H1 (cell line): ENCODE measurements around the gene ATCAY. TPM values are rescaled to one million over a fixed set of nuclear protein-coding genes. Genes with fewer than 3 reads are reported as not detected.

Source experiments
- CTCF ChIA-PET: fragments of 300-600 bp; sonication (Branson Sonifier 250); formaldehyde crosslinking; loops from one replicate; lab custom pipeline; 2021; ENCODE audit not compliant: partially characterized antibody; lab: Charles Lee
- POLR2A ChIA-PET: fragments of 300-600 bp; sonication (Branson Sonifier 250); formaldehyde crosslinking; loops from one replicate; lab custom pipeline; 2021; ENCODE audit warnings: inconsistent platforms; ENCODE audit not compliant: partially characterized antibody; lab: Charles Lee
- DNase-seq, 2 experiments: peaks; one replicate each; pipeline versions ENCODE4 v3.0.0 to v3.0.0-alpha.2; 2010 to 2022; ENCODE audit warnings: low spot score in 2 of 2, low read depth in 1 of 2, mixed read lengths in 1 of 2
- FAIRE-seq: peaks from 2 replicates; lab custom pipeline; 2011; peaks lifted over from hg19 to GRCh38; lab: Jason Lieb, UNC
- H2AFZ ChIP-seq: 2 replicates; pipeline ENCODE4 v1.8.1; 2012; ENCODE audit warnings: low read length, inconsistent platforms
- H2AK5ac ChIP-seq: 2 replicates; pipeline ENCODE4 v1.6.1; 2013; ENCODE audit warnings: low read depth, low read length
- H2BK120ac ChIP-seq: replicated peaks from 2 replicates; pipeline ENCODE3; 2013; ENCODE audit warnings: low read depth, low read length, inconsistent platforms
- H2BK12ac ChIP-seq: 2 replicates; pipeline ENCODE4 v1.6.1; 2013; ENCODE audit warnings: low read depth, low read length
- H2BK15ac ChIP-seq: 2 replicates; pipeline ENCODE4 v1.6.1; 2013; ENCODE audit warnings: low read length
- H2BK20ac ChIP-seq: 2 replicates; pipeline ENCODE4 v1.6.1; 2013; ENCODE audit warnings: low read length
- H2BK5ac ChIP-seq: 2 replicates; pipeline ENCODE4 v1.6.1; 2013; ENCODE audit warnings: low read depth, low read length
- H3K14ac ChIP-seq: 2 replicates; pipeline ENCODE4 v1.6.1; 2013; ENCODE audit warnings: inconsistent platforms; ENCODE audit not compliant: insufficient read length
- H3K18ac ChIP-seq: 2 replicates; pipeline ENCODE4 v1.6.1; 2013; ENCODE audit warnings: low read length; ENCODE audit errors: extremely low read depth
- H3K23ac ChIP-seq: 2 replicates; pipeline ENCODE4 v1.6.1; 2013; ENCODE audit warnings: inconsistent platforms; ENCODE audit not compliant: insufficient read length
- H3K23me2 ChIP-seq: 2 replicates; pipeline ENCODE4 v1.6.1; 2013; ENCODE audit warnings: low read depth, low read length
- H3K27ac ChIP-seq: 2 replicates; pipeline ENCODE4 v1.6.1; 2011; ENCODE audit warnings: low read depth, low read length, inconsistent platforms
- H3K27me3 ChIP-seq, 4 experiments: replicated peaks in 1 of 4; 1 replicate in 1 of 4; 2 replicates in 3 of 4; pipeline versions ENCODE4 v1.6.1 to v1.8.1; 2011 to 2013; ENCODE audit warnings: low read length in 3 of 4, mild to moderate bottlenecking in 3 of 4, inconsistent platforms in 2 of 4, mixed read lengths in 2 of 4, moderate library complexity in 1 of 4; ENCODE audit not compliant: control insufficient read depth in 3 of 4, insufficient read depth in 3 of 4; ENCODE audit errors: extremely low read depth in 1 of 4
- H3K36me3 ChIP-seq, 4 experiments: 2 replicates each; pipeline versions ENCODE4 v1.6.1 to v1.8.1; 2011 to 2013; ENCODE audit warnings: mild to moderate bottlenecking in 4 of 4, low read length in 3 of 4, moderate library complexity in 2 of 4, control low read depth in 1 of 4, inconsistent platforms in 1 of 4; ENCODE audit not compliant: insufficient read depth in 4 of 4, control insufficient read depth in 2 of 4
- H3K4ac ChIP-seq: replicated peaks from 2 replicates; pipeline ENCODE3; 2013; ENCODE audit warnings: low read length, low read depth, mixed read lengths, inconsistent platforms; ENCODE audit not compliant: insufficient read length
- H3K4me1 ChIP-seq, 4 experiments: replicated peaks in 1 of 4; 1 replicate in 1 of 4; 2 replicates in 3 of 4; pipeline versions ENCODE4 v1.6.1 to v1.8.1; 2011 to 2013; ENCODE audit warnings: low read length in 3 of 4, inconsistent platforms in 2 of 4, mixed read lengths in 1 of 4; ENCODE audit not compliant: insufficient read depth in 4 of 4, control insufficient read depth in 3 of 4
- H3K4me2 ChIP-seq, 2 experiments: 2 replicates each; pipeline versions ENCODE4 v1.6.1 to v1.8.1; 2011 to 2013; ENCODE audit warnings: low read depth in 2 of 2, low read length in 2 of 2, control low read depth in 1 of 2, inconsistent platforms in 1 of 2, mild to moderate bottlenecking in 1 of 2; ENCODE audit not compliant: insufficient read depth in 1 of 2
- H3K4me3 ChIP-seq, 4 experiments: fragments of 200-600, 300-600 bp in 1 of 4; sonication (generic), shearing (Covaris generic), sonication (Bioruptor Twin) in 1 of 4; 2 replicates each; pipeline versions ENCODE4 v1.5.1 to v1.8.1; 2011 to 2016; ENCODE audit warnings: low read length in 4 of 4, low read depth in 3 of 4, control low read depth in 2 of 4, inconsistent platforms in 2 of 4, mild to moderate bottlenecking in 2 of 4, mixed read lengths in 1 of 4, moderate library complexity in 1 of 4; ENCODE audit not compliant: insufficient read depth in 2 of 4; ENCODE audit errors: extremely low read depth in 1 of 4
- H3K56ac ChIP-seq: replicated peaks from 2 replicates; pipeline ENCODE3; 2013; ENCODE audit warnings: low read depth, mild to moderate bottlenecking, mixed read lengths, low read length, inconsistent platforms; ENCODE audit not compliant: insufficient read length
- H3K79me1 ChIP-seq: 2 replicates; pipeline ENCODE4 v1.6.1; 2013; ENCODE audit warnings: low read depth, low read length, control low read depth
- H3K79me2 ChIP-seq, 2 experiments: 2 replicates each; pipeline versions ENCODE4 v1.6.1 to v1.8.1; 2012 to 2013; ENCODE audit warnings: low read length in 2 of 2, mild to moderate bottlenecking in 2 of 2, inconsistent platforms in 1 of 2; ENCODE audit not compliant: insufficient read depth in 2 of 2, control insufficient read depth in 1 of 2
- H3K9ac ChIP-seq, 4 experiments: replicated peaks in 1 of 4; 1 replicate in 1 of 4; 2 replicates in 3 of 4; pipeline versions ENCODE4 v1.6.1 to v1.8.1; 2011 to 2013; ENCODE audit warnings: low read depth in 3 of 4, low read length in 3 of 4, control low read depth in 2 of 4, mild to moderate bottlenecking in 2 of 4, moderate library complexity in 2 of 4, inconsistent platforms in 1 of 4; ENCODE audit errors: extremely low read depth in 1 of 4
- H3K9me3 ChIP-seq, 2 experiments: 2 replicates each; pipeline versions ENCODE4 v1.6.1 to v1.8.1; 2012 to 2013; ENCODE audit warnings: mild to moderate bottlenecking in 2 of 2, moderate library complexity in 2 of 2, control low read depth in 1 of 2, inconsistent platforms in 1 of 2, low read depth in 1 of 2, low read length in 1 of 2, mixed read lengths in 1 of 2; ENCODE audit not compliant: insufficient read depth in 2 of 2
- H4K20me1 ChIP-seq, 2 experiments: replicated peaks in 1 of 2; 2 replicates each; pipeline versions ENCODE3 to v1.8.1; 2011 to 2013; ENCODE audit warnings: inconsistent platforms in 2 of 2, low read length in 2 of 2, mild to moderate bottlenecking in 1 of 2; ENCODE audit not compliant: insufficient read depth in 2 of 2, control insufficient read depth in 1 of 2
- H4K5ac ChIP-seq: 2 replicates; pipeline ENCODE4 v1.6.1; 2013; ENCODE audit warnings: low read length, low read depth, mixed read lengths, inconsistent platforms; ENCODE audit not compliant: insufficient read length
- H4K8ac ChIP-seq: 2 replicates; pipeline ENCODE4 v1.8.0; 2013; ENCODE audit warnings: mild to moderate bottlenecking, moderate library complexity, low read length, inconsistent platforms; ENCODE audit not compliant: insufficient read depth; ENCODE audit errors: extremely low read depth
- H4K91ac ChIP-seq: replicated peaks from 2 replicates; pipeline ENCODE3; 2013; ENCODE audit warnings: low read length, mixed read lengths, inconsistent platforms; ENCODE audit not compliant: insufficient read length
- ASH2L ChIP-seq: fragments of 200-600, 300-600 bp; sonication (generic); IDR thresholded peaks from one replicate; pipeline ENCODE4 v1.7.1; 2017; ENCODE audit warnings: low read length
- CREB1 ChIP-seq: IDR thresholded peaks from 2 replicates; pipeline ENCODE4 v1.6.1; 2012; ENCODE audit warnings: inconsistent platforms
- KDM4A ChIP-seq: IDR thresholded peaks from one replicate; pipeline ENCODE4 v1.7.1; 2012; ENCODE audit warnings: low read depth, mild to moderate bottlenecking, moderate library complexity, low read length, inconsistent platforms; ENCODE audit not compliant: severe bottlenecking
- NANOG ChIP-seq: IDR thresholded peaks from 2 replicates; pipeline ENCODE4 v1.6.1; 2011; ENCODE audit warnings: low read length, low read depth, mild to moderate bottlenecking, inconsistent platforms; ENCODE audit not compliant: insufficient read depth, poor library complexity, severe bottlenecking
- POU5F1 ChIP-seq: IDR thresholded peaks from 2 replicates; pipeline ENCODE4 v1.6.1; 2011; ENCODE audit warnings: low read depth, mild to moderate bottlenecking, low read length, moderate library complexity
- SIN3A ChIP-seq, 2 experiments: IDR thresholded peaks in 1 of 2; conservative IDR thresholded peaks in 1 of 2; 2 replicates each; pipeline ENCODE4 v1.6.1; 2011 to 2012; ENCODE audit warnings: low read length in 2 of 2, improper control_type of control experiment in 1 of 2, low read depth in 1 of 2, mild to moderate bottlenecking in 1 of 2
- SP4 ChIP-seq: IDR thresholded peaks from 2 replicates; pipeline ENCODE4 v1.6.1; 2012; ENCODE audit warnings: low read length, inconsistent platforms
- SRF ChIP-seq: IDR thresholded peaks from 2 replicates; pipeline ENCODE4 v1.6.1; 2011; ENCODE audit warnings: mild to moderate bottlenecking, low read depth, low read length, moderate library complexity
- TCF12 ChIP-seq: IDR thresholded peaks from 2 replicates; pipeline ENCODE4 v1.6.1; 2011; ENCODE audit warnings: low read depth, mild to moderate bottlenecking, low read length
- USF2 ChIP-seq: IDR thresholded peaks from 2 replicates; pipeline ENCODE4 v1.6.1; 2011; ENCODE audit warnings: low read length, improper control_type of control experiment
- ZNF274 ChIP-seq: IDR thresholded peaks from 2 replicates; pipeline ENCODE4 v1.7.0; 2012; ENCODE audit warnings: low read length, borderline replicate concordance; ENCODE audit errors: extremely low read depth
- WGBS, 2 experiments: shearing (Covaris generic) in 1 of 2; methylation state at CpG; one replicate each; pipeline versions ENCODE4 v1.1.6 to v1.1.7; 2013 to 2015; ENCODE audit warnings: low lambda C conversion rate in 2 of 2, mixed read lengths in 2 of 2, inconsistent platforms in 1 of 2, low coverage in 1 of 2, missing lambda C conversion rate in 1 of 2; ENCODE audit not compliant: insufficient replicate concordance in 2 of 2, insufficient coverage in 1 of 2, insufficient read length in 1 of 2; ENCODE audit errors: extremely low coverage in 1 of 2, missing lambda C conversion rate in 1 of 2; 5-methylcytosine and 5-hydroxymethylcytosine counted together
- polyA plus RNA-seq, 7 experiments: library from polyadenylated mRNA; depleted of rRNA in 3 of 7; stranded (reverse) in 5 of 7; unstranded in 2 of 7; fragments of >200 nt in 5 of 7; fragments of 200-250 nt in 2 of 7; gene quantifications; 1 replicate in 5 of 7; 2 replicates in 1 of 7; 4 replicates in 1 of 7; pipeline versions ENCODE4 v1.2.1 to v1.2.3, GENCODE V29; 2011 to 2013; ENCODE audit warnings: missing spikeins in 2 of 7, mixed read lengths in 2 of 7
- total RNA-seq: library from RNA; stranded (reverse); fragmentation: NEBNext Ultra II Directional; extraction: Animal tissue kit (Norgen Biotek cat#: 25700); gene quantifications from 2 replicates; pipeline ENCODE4 v1.2.1, GENCODE V29; 2021

ATCAY gene
- total and polyA plus RNA-seq, 2 of the 8 experiments (the other 6 are each of a cell fraction or from before 2014, with no cell fraction given): 24.4 to 33.8 TPM

- no peak overlapping the region for H2BK120ac ChIP-seq
- H4K91ac ChIP-seq: no peak overlapping the region
- H4K5ac ChIP-seq: no peak overlapping the region
- H2AK5ac ChIP-seq: no peak overlapping the region
- ChIA-PET POLR2A (interaction anchor here (1.1 to 24.8 kb wide), 6 partner anchors 9 to 92 kb away, joined by 3 to 870 read pairs (median 4); partner anchors contain the start of genes EEF2 and NMRK2), CTCF (interaction anchor here (1.0 kb wide), 1 partner anchor 9 kb away, joined by 3 read pairs; no protein-coding TSS in a partner anchor)
- no peaks in the 10 kb centered on the region for H3K23me2 ChIP-seq
- H3K9ac ChIP-seq: no peak overlapping the region
- H3K27me3 ChIP-seq: no peaks in the 10 kb centered on the region
- peaks cover 22 to 61% (median 49%) of the 10 kb centered on the region in 4 experiments for H3K36me3 ChIP-seq
- DNase-seq (no peak), FAIRE-seq (no peak)
- H3K56ac ChIP-seq: no peak overlapping the region
- no peak overlapping the region for H3K4me2 ChIP-seq
- H3K18ac ChIP-seq: no peak overlapping the region
- no peak overlapping the region for H3K27ac ChIP-seq
- H3K4me3 ChIP-seq: no peak overlapping the region
- H2BK15ac ChIP-seq: no peak overlapping the region
- H2BK12ac ChIP-seq: no peak overlapping the region
- no peak overlapping the region for H2BK20ac ChIP-seq
- peaks cover 8% of the 10 kb centered on the region for H3K79me1 ChIP-seq
- no peak overlapping the region for H2AFZ ChIP-seq
- no peak overlapping the region for H2BK5ac ChIP-seq
- H4K20me1 ChIP-seq: peaks cover 13 to 20% of the 10 kb centered on the region in 2 experiments
- H3K14ac ChIP-seq: no peak overlapping the region
- H3K79me2 ChIP-seq: peaks cover 3 to 30% of the 10 kb centered on the region in 2 experiments; a peak in 2 of 4 replicates
- no peak overlapping the region for H3K4ac ChIP-seq
- no peak overlapping the region; the same call in 1 of the 2 replicates for H4K8ac ChIP-seq
- 92% methylated on average over 34 of the region's 60 CpGs; no CpG with 5 or more reads in 1 of the 2 experiments for WGBS, 2 experiments
- H3K4me1 ChIP-seq: peaks cover 1 to 11% (median 2%) of the 10 kb centered on the region in 4 experiments; a peak in 6 of 7 replicates
- no peaks in the 10 kb centered on the region for H3K9me3 ChIP-seq
- H3K23ac ChIP-seq: no peak overlapping the region
- TF ChIP-seq USF2: no peak
- TF ChIP-seq SP4: no peak
- no peak for TF ChIP-seq TCF12
- TF ChIP-seq ASH2L: no peak
- TF ChIP-seq KDM4A: no peak
- TF ChIP-seq NANOG: no peak
- no peak for TF ChIP-seq SRF
- no peak for TF ChIP-seq CREB1
- no peak for TF ChIP-seq POU5F1
- TF ChIP-seq ZNF274: no peak
- no peak for TF ChIP-seq SIN3A (conservative IDR thresholded peaks at IDR 0.05 in 1 of 2, IDR thresholded peaks at IDR 0.05 in 1 of 2; ENCODE audit: low read depth in 1 of 2, low read length in 2 of 2)
Measured at GRCh38 chr19:3964256-3965194, 84.0 kb downstream of the ATCAY start.
